ENCODE data around the gene STYXL1. TPM values are rescaled to one million over a fixed set of nuclear protein-coding genes. Genes with fewer than 3 reads are reported as not detected.
A peak's percentile ranks its signal among the peaks of the same experiment; 100 is the strongest.
"Not testable (repeated sequence)": the region's sequence is repeated elsewhere in the genome, so short reads cannot be mapped to it uniquely, and the experiment has no call there.

The STYXL1 gene
- total RNA-seq, 1 donor from 2014 or later: 35.3 TPM

DNA sequence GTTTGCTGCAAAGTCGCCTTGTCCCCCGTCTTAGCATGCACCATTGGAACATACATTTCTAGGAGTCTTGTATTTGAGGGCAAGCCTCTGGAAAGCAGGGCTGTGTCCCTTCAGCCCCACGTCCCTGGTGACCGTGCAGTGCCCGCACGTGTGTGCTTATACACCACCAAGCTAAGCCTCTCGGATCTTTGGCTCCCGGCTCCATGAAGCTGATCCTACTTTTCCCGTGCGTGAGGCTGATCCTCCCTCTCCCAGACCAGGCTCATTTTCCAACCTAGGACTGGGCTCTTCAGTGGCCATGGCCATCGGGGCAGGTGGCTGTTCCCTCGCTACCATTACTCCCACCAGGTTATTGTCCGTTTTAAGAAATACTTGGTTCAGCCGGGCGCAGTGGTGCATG, 14.5 kb upstream of the STYXL1 start:
- Mint-ChIP-seq H3K4me1 (ENCODE audit: low read depth) (no peaks in the 10 kb centered on the region), H3K9me3 (no peaks in the 10 kb centered on the region), H3K27ac (no peak overlapping the region), H3K4me3 (no peak overlapping the region), H3K36me3 (ENCODE audit: low read depth) (peaks cover 56% of the 10 kb centered on the region), H3K27me3 (ENCODE audit: insufficient read depth) (no peaks in the 10 kb centered on the region)
- intact Hi-C loops (cut with micrococcal nuclease): no loop called here
- DNase-seq (ENCODE audit: low spot score): no peak

DNA sequence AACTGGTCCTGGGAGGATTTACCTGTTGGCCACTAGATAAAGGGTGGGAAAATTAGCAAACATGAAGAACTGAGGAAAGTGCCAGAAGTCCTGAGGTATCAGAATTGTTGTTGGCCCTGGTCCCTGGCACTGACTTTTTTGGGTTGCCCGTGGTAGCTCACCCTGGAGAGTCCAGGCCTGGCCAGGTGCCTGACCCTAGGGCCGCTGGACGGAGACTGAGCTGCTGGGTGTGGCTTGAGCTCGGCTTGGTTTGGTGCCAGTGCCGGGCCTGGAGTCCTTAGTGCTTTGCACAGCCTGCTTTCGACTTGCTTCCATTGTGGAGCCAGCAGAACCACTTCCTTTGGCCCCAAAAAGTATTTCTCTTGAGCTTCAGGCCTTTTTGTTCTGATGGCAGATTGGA, 13.0 kb upstream of the STYXL1 start:
- Mint-ChIP-seq H3K36me3 (ENCODE audit: low read depth) (peaks cover 58% of the 10 kb centered on the region), H3K27ac (no peak overlapping the region)

GRCh38 chr7:76058745-76059144, 10.9 kb upstream of the STYXL1 start:
- H3K36me3 Mint-ChIP-seq (ENCODE audit: low read depth): peaks cover 42% of the 10 kb centered on the region
- not testable (repeated sequence) for H3K27me3 Mint-ChIP-seq (ENCODE audit: insufficient read depth)

More for the DNA sequence above, 13.0 kb upstream of the STYXL1 start:
- no peaks in the 10 kb centered on the region for H3K4me1 Mint-ChIP-seq (ENCODE audit: low read depth)
- no peaks in the 10 kb centered on the region for H3K9me3 Mint-ChIP-seq
- intact Hi-C loops (cut with micrococcal nuclease): no loop called here
- H3K4me3 Mint-ChIP-seq: no peak overlapping the region
- no peaks in the 10 kb centered on the region for H3K27me3 Mint-ChIP-seq (ENCODE audit: insufficient read depth)
- no peak for DNase-seq (ENCODE audit: low spot score)

DNA sequence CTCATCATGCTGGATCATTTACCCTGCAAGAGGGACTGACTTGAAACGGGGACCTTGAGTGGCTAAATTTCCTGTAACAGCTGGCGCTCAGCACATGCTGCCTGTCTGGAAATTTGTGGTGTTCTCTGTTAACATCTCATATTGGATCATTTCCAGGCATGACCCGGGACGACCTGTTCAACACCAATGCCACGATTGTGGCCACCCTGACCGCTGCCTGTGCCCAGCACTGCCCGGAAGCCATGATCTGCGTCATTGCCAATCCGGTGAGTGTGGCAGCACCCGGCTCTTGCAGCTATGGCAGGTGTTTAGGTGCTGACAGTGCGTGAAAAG, 10.0 kb upstream of the STYXL1 start:
- intact Hi-C loops (cut with micrococcal nuclease): no loop called here
- Mint-ChIP-seq H3K27me3 (ENCODE audit: insufficient read depth) (no peaks in the 10 kb centered on the region), H3K36me3 (ENCODE audit: low read depth) (peaks cover 34% of the 10 kb centered on the region)

More at GRCh38 chr7:76058745-76059144, 10.9 kb upstream of the STYXL1 start:
- intact Hi-C loops (cut with micrococcal nuclease); H3K4me3 Mint-ChIP-seq; H3K9me3 Mint-ChIP-seq; DNase-seq (ENCODE audit: low spot score); H3K27ac Mint-ChIP-seq; H3K4me1 Mint-ChIP-seq (ENCODE audit: low read depth): not testable (repeated sequence)

DNA sequence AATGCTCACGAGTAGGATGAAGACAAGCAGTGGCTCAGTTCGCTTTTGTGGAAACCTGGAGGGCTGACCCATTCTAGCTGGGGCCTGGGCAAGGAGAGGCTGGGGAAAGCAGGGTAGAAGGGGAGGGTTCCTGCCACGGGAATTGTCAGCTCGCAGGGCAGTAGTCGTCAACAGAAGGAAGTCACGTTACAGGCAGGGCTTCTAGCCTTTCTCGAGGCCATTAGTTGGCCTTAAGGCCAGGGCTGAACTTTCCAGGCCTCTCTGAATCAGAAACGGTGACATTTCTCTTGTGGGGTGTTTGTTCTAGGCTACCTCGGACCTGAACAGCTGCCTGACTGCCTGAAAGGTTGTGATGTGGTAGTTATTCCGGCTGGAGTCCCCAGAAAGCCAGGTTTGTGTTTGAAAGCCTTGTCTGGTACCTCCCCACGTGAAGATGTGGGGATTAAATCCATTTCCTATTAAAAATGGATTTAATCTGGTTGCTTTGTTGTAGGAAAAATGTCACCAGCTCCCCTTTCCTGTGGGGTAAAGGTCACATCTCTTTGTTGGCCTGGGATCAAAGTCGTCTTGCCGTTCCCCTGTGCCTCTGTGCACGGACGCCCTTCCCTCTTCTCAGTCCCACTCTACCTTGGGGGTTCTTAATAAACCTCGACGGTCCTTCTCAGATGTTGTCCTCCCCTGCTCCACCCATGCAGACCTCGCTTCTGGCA, 9.5 kb upstream of the STYXL1 start:
- Mint-ChIP-seq H3K27me3 (ENCODE audit: insufficient read depth) (no peaks in the 10 kb centered on the region), H3K27ac (peak overlapping the region; percentile 44), H3K9me3 (no peaks in the 10 kb centered on the region), H3K36me3 (ENCODE audit: low read depth) (peaks cover 29% of the 10 kb centered on the region), H3K4me3 (no peak overlapping the region), H3K4me1 (ENCODE audit: low read depth) (peaks cover 5% of the 10 kb centered on the region)
- intact Hi-C loops (cut with micrococcal nuclease): no loop called here
- DNase-seq (ENCODE audit: low spot score): no peak

More for the DNA sequence above, 10.0 kb upstream of the STYXL1 start:
- no peak for DNase-seq (ENCODE audit: low spot score)
- H3K27ac Mint-ChIP-seq: peak overlapping the region; percentile 44
- H3K4me3 Mint-ChIP-seq: no peak overlapping the region
- no peaks in the 10 kb centered on the region for H3K9me3 Mint-ChIP-seq
- peaks cover 3% of the 10 kb centered on the region for H3K4me1 Mint-ChIP-seq (ENCODE audit: low read depth)

DNA sequence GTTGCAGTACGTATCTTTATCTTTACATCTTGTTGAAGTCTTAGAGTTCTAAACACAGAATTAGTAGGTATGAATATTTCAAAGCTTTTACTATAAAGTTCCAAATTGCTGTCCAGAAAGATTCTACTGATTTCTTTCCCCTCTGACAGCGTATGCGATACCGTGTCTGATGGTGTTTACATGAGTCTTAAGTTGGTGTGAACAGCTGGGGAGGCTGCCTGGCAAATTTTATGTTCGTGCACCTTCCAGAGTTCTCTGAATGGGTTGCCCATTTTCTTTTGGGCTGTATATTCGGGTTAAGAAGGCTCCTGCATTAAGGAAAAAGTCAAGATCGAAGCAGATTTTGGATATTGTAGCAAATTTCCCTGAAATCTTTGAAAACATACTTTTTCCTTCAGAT, 8.4 kb upstream of the STYXL1 start:
- no peaks in the 10 kb centered on the region for H3K27me3 Mint-ChIP-seq (ENCODE audit: insufficient read depth)
- DNase-seq (ENCODE audit: low spot score): no peak
- no peak overlapping the region for H3K27ac Mint-ChIP-seq
- H3K9me3 Mint-ChIP-seq: no peaks in the 10 kb centered on the region
- intact Hi-C loops (cut with micrococcal nuclease): no loop called here
- peaks cover 15% of the 10 kb centered on the region for H3K4me1 Mint-ChIP-seq (ENCODE audit: low read depth)
- peaks cover 30% of the 10 kb centered on the region for H3K36me3 Mint-ChIP-seq (ENCODE audit: low read depth)
- no peak overlapping the region for H3K4me3 Mint-ChIP-seq

GRCh38 chr7:76054123-76055120, 6.6 kb upstream of the STYXL1 start:
- Mint-ChIP-seq H3K36me3 (ENCODE audit: low read depth) (peaks cover 29% of the 10 kb centered on the region), H3K4me3 (no peak overlapping the region), H3K9me3 (no peaks in the 10 kb centered on the region), H3K4me1 (ENCODE audit: low read depth) (peaks cover 28% of the 10 kb centered on the region), H3K27ac (peak overlapping the region; percentile 34), H3K27me3 (ENCODE audit: insufficient read depth) (no peaks in the 10 kb centered on the region)
- DNase-seq (ENCODE audit: low spot score): no peak
- intact Hi-C loops (cut with micrococcal nuclease): no loop called here

GRCh38 chr7:76053461-76053860, 5.7 kb upstream of the STYXL1 start:
- Mint-ChIP-seq H3K36me3 (ENCODE audit: low read depth) (peaks cover 33% of the 10 kb centered on the region), H3K4me1 (ENCODE audit: low read depth) (peaks cover 32% of the 10 kb centered on the region), H3K9me3 (no peaks in the 10 kb centered on the region), H3K27ac (no peak overlapping the region), H3K27me3 (ENCODE audit: insufficient read depth) (no peaks in the 10 kb centered on the region), H3K4me3 (no peak overlapping the region)
- intact Hi-C loops (cut with micrococcal nuclease): no loop called here
- no peak for DNase-seq (ENCODE audit: low spot score)

GRCh38 chr7:76052681-76053080, 4.9 kb upstream of the STYXL1 start:
- peaks cover 34% of the 10 kb centered on the region for H3K36me3 Mint-ChIP-seq (ENCODE audit: low read depth)
- H3K9me3 Mint-ChIP-seq; DNase-seq (ENCODE audit: low spot score); intact Hi-C loops (cut with micrococcal nuclease); H3K4me3 Mint-ChIP-seq; H3K27me3 Mint-ChIP-seq (ENCODE audit: insufficient read depth): not testable (repeated sequence)
- H3K27ac Mint-ChIP-seq: peak overlapping the region; percentile 72
- H3K4me1 Mint-ChIP-seq (ENCODE audit: low read depth): peaks cover 32% of the 10 kb centered on the region

DNA sequence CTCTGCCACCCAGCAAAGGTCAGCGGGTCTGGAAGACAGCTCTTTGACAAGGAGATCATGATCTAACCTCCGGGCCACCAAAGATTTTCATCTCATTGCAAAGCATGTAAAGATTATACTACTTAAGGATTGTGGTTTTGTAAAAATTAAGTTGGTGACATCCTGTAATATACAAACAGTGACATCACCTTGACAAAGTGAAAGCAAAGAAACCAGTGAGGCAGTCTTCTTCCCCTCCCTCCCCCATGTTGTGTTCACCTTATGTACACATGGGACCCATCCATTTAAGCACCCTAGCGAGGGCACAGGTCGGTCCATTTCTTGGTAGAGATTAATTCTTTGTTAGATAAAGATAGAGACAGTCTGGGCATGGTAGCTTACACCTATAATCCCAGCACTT, 4.0 kb upstream of the STYXL1 start:
- H3K4me3 Mint-ChIP-seq: peak overlapping the region; percentile 56
- H3K27me3 Mint-ChIP-seq (ENCODE audit: insufficient read depth): no peaks in the 10 kb centered on the region
- peaks cover 30% of the 10 kb centered on the region for H3K36me3 Mint-ChIP-seq (ENCODE audit: low read depth)
- DNase-seq (ENCODE audit: low spot score): peak; percentile 24
- intact Hi-C loops (cut with micrococcal nuclease): no loop called here
- no peaks in the 10 kb centered on the region for H3K9me3 Mint-ChIP-seq
- H3K27ac Mint-ChIP-seq: peak overlapping the region; percentile 86
- peaks cover 32% of the 10 kb centered on the region for H3K4me1 Mint-ChIP-seq (ENCODE audit: low read depth)

GRCh38 chr7:76050545-76050944, 2.7 kb upstream of the STYXL1 start:
- Mint-ChIP-seq H3K4me1 (ENCODE audit: low read depth) (peaks cover 39% of the 10 kb centered on the region), H3K27ac (peak overlapping the region; percentile 61), H3K36me3 (ENCODE audit: low read depth) (peaks cover 29% of the 10 kb centered on the region), H3K4me3 (peak overlapping the region; percentile 31), H3K9me3 (no peaks in the 10 kb centered on the region), H3K27me3 (ENCODE audit: insufficient read depth) (no peaks in the 10 kb centered on the region)
- no peak for DNase-seq (ENCODE audit: low spot score)
- intact Hi-C loops (cut with micrococcal nuclease): no loop called here

DNA sequence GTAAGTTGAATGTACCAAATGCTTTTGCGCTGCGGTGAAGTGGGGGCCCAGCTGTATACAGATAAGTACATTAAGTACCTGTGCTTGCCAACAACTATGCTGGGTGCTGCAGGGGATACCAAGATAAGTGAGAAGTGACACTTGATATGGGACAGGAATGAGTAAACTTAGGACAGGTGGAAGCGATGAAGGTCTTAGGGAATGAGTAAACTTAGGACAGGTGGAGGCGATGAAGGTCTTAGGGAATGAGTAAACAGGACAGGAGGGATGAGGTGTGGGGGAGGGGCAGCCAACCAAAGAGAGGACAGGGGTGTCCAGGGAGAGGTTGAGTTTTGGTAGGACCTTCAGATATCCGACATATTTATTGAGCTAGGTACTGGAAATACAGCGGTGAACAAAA, 1.5 kb upstream of the STYXL1 start:
- Mint-ChIP-seq H3K4me1 (ENCODE audit: low read depth) (peaks cover 48% of the 10 kb centered on the region), H3K27me3 (ENCODE audit: insufficient read depth) (no peaks in the 10 kb centered on the region), H3K27ac (peak overlapping the region; percentile 82), H3K9me3 (no peaks in the 10 kb centered on the region), H3K4me3 (peak overlapping the region; percentile 99), H3K36me3 (ENCODE audit: low read depth) (peaks cover 35% of the 10 kb centered on the region)
- intact Hi-C loops (cut with micrococcal nuclease): loop anchor here (2.0 to 5.0 kb wide), 2 partner anchors 82 to 977 kb away; partner anchors contain the start of gene RCC1L
- DNase-seq (ENCODE audit: low spot score): no peak

GRCh38 chr7:76048668-76048988, 828 bp upstream of the STYXL1 start:
- intact Hi-C loops (cut with micrococcal nuclease): loop anchor here (1.0 to 5.0 kb wide), 6 partner anchors 39 to 976 kb away; partner anchors contain the start of gene RCC1L
- Mint-ChIP-seq H3K4me1 (ENCODE audit: low read depth) (peaks cover 51% of the 10 kb centered on the region), H3K36me3 (ENCODE audit: low read depth) (peaks cover 35% of the 10 kb centered on the region), H3K27ac (peak overlapping the region; percentile 97), H3K27me3 (ENCODE audit: insufficient read depth) (no peaks in the 10 kb centered on the region), H3K4me3 (peak overlapping the region; percentile 99), H3K9me3 (no peaks in the 10 kb centered on the region)
- peak; percentile 5 for DNase-seq (ENCODE audit: low spot score)
